Breast epithelium (tissue), 3 donors: Measurements from ENCODE around the gene PRIMA1.
A peak's percentile ranks its signal among the peaks of the same experiment; 100 is the strongest.

Experiments used
- CTCF ChIP-seq, 3 donors: fragments of 450-650 bp; IDR thresholded peaks; one replicate each; pipeline ENCODE4 v1.5.1; 2016 to 2017; ENCODE audit warnings: antibody characterized with exemption in 3 of 3, mild to moderate bottlenecking in 3 of 3, moderate library complexity in 3 of 3
- POLR2A ChIP-seq: fragments of 450-650 bp; IDR thresholded peaks from one replicate; pipeline ENCODE4 v1.6.1; 2016; ENCODE audit warnings: antibody characterized with exemption, mild to moderate bottlenecking, moderate library complexity
- POLR2AphosphoS5 ChIP-seq, 3 donors: sonication (generic); formaldehyde crosslinking; IDR thresholded peaks; one replicate each; pipeline ENCODE4 v1.6.1; 2017; ENCODE audit warnings: antibody characterized with exemption in 3 of 3

DNA sequence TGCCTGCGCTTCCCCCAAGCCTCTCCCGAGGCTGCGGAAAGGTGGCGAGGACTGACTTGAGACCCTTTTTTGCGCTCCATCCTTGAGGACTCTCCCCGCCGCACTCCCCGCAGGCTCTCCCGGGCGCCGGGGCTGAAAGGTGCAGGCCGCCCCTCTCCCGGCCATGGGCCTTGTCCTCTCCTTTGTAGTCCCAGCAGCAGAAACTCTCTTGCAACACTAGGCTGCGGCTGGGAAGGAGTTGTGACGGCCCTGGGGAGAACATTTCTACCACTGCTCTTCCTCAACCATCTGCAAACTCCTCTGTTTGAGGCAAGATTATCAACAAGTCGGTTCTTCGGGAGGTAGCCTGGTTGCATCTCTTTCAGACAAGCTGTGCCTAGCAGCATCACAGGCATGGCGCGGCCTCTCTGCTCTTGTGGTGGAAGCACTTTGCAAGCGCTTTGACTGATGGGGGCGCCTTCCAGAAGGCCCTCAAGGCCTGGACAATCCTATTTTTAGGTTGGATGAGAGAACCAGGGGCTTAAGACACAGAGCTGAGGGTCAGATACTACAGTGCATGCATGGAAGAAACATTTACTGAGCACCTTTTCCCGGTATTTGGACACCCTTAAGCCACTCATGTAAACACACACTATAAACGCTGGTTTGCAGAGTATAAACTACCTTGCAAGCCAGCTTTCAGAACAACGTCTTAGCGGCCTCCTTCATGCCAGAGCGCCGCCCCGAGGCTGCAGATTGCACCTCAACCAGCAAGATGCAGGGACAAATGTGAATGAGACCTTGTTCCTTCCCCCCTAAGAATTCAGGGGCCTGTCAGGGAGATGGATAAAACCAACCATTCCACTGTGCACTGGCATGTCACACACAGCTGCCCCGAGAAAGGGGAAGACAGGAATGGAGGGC lies 1.2 kb upstream of the PRIMA1 start:
- peak in 1 of 3 donors; percentile 14 for TF ChIP-seq CTCF (IDR thresholded peaks at IDR 0.05)
- TF ChIP-seq POLR2A: no peak
- no peak for TF ChIP-seq POLR2AphosphoS5 (IDR thresholded peaks at IDR 0.05)
